Epithelial cell of proximal tubule (primary cell): Measurements from ENCODE around the gene CA10. TPM values are rescaled to one million over a fixed set of nuclear protein-coding genes. Genes with fewer than 3 reads are reported as not detected.

Source experiments
- DNase-seq: peaks from one replicate; pipeline ENCODE4 v3.0.0-alpha.2; 2011; ENCODE audit warnings: low read depth
- H3K4me3 ChIP-seq: 2 replicates; pipeline ENCODE4 v1.5.1; 2011; ENCODE audit warnings: low read depth, mild to moderate bottlenecking, low read length
- CTCF ChIP-seq: conservative IDR thresholded peaks from 2 replicates; pipeline ENCODE4 v1.5.1; 2012; ENCODE audit warnings: low read depth, mild to moderate bottlenecking, low read length
- total RNA-seq: library from RNA; depleted of rRNA; stranded (reverse); fragments of >200 nt; gene quantifications from 2 replicates; pipeline ENCODE4 v1.2.3, GENCODE V29; 2015

The CA10 gene
- total RNA-seq, 1 donor from 2014 or later = 0.58 TPM

GRCh38 chr17:51730303-51731050 is 428.0 kb downstream of the CA10 start:
- no peak for TF ChIP-seq CTCF
- no peak for DNase-seq

GRCh38 chr17:51725185-51725584 is 433.3 kb downstream of the CA10 start:
- no peak overlapping the region for H3K4me3 ChIP-seq
- DNase-seq = no peak
- no peak for TF ChIP-seq CTCF

More at GRCh38 chr17:51730303-51731050, 428.0 kb downstream of the CA10 start:
- no peak overlapping the region for H3K4me3 ChIP-seq

- no peak for TF ChIP-seq CTCF
- no peak for DNase-seq
- H3K4me3 ChIP-seq = no peak overlapping the region
These were observed 434.4 kb downstream of the CA10 start for GRCh38 chr17:51724043-51724580.

- TF ChIP-seq CTCF = no peak
- no peak overlapping the region for H3K4me3 ChIP-seq
- DNase-seq = no peak
These were observed 435.5 kb downstream of the CA10 start for GRCh38 chr17:51722994-51723393.

- DNase-seq = no peak
- no peak for TF ChIP-seq CTCF
- H3K4me3 ChIP-seq = no peak overlapping the region
These were observed 436.8 kb downstream of the CA10 start for GRCh38 chr17:51721730-51722129.

- H3K4me3 ChIP-seq = no peak overlapping the region
- DNase-seq = no peak
- TF ChIP-seq CTCF = no peak
These were observed 438.1 kb downstream of the CA10 start for GRCh38 chr17:51720439-51720838.

- H3K4me3 ChIP-seq = no peak overlapping the region
- no peak for DNase-seq
- TF ChIP-seq CTCF = no peak
These were observed 439.5 kb downstream of the CA10 start for GRCh38 chr17:51718983-51719382.
